Endothelial cell of umbilical vein (primary cell): ENCODE results near the gene KREMEN1.

Source experiments
- FOS ChIP-seq: IDR thresholded peaks from 2 replicates; pipeline ENCODE4 v1.6.1; 2011; ENCODE audit warnings: mild to moderate bottlenecking, low read length, moderate library complexity, borderline replicate concordance; ENCODE audit not compliant: insufficient read depth
- GATA2 ChIP-seq: IDR thresholded peaks from 2 replicates; pipeline ENCODE4 v1.7.0; 2011; ENCODE audit warnings: low read depth, mild to moderate bottlenecking, moderate library complexity, mixed read lengths, low read length; ENCODE audit not compliant: insufficient read length, insufficient read depth
- JUN ChIP-seq: IDR thresholded peaks from 2 replicates; pipeline ENCODE4 v1.6.1; 2011; ENCODE audit warnings: borderline replicate concordance, low read depth; ENCODE audit not compliant: insufficient read length, insufficient read depth
- POLR2A ChIP-seq: IDR thresholded peaks from 2 replicates; pipeline ENCODE4 v1.6.1; 2012; ENCODE audit warnings: low read depth, mild to moderate bottlenecking, control low read depth, low read length
- POLR2AphosphoS5 ChIP-seq: IDR thresholded peaks from 2 replicates; pipeline ENCODE4 v1.6.1; 2012; ENCODE audit warnings: low read depth, mild to moderate bottlenecking, control low read depth, low read length, moderate library complexity; ENCODE audit not compliant: insufficient read depth
- TF ChIP-seq, protein P1 (sequence below), 2 donors: IDR thresholded peaks; 1 replicate in 1 of 2; 2 replicates in 1 of 2; pipeline ENCODE4 v1.5.1; 2011; ENCODE audit warnings: low read length in 2 of 2, mild to moderate bottlenecking in 2 of 2, moderate library complexity in 2 of 2, control low read depth in 1 of 2, inconsistent platforms in 1 of 2, low read depth in 1 of 2; ENCODE audit not compliant: insufficient read depth in 1 of 2; ENCODE audit errors: extremely low read depth in 1 of 2
- TF ChIP-seq, protein P2 (sequence below): IDR thresholded peaks from 2 replicates; pipeline ENCODE4 v1.6.1; 2011; ENCODE audit not compliant: insufficient read depth, insufficient read length

DNA sequence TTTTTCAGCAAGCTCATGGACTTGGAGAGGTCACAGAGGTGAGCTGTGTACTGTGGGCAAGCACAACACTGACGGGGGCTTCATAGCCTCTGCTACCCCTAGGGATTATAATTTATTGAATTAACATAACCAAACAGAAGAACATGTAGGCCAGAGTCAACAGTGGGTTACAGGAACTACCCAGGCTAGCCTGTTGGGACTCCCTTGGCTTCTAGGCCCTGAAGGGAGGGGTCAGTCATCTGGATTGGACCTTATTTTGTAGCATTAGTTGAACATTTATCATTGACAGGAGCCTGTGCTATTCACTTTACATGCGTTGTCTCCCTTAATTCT lies 56.9 kb downstream of the KREMEN1 start:
- TF ChIP-seq, protein P1, sequence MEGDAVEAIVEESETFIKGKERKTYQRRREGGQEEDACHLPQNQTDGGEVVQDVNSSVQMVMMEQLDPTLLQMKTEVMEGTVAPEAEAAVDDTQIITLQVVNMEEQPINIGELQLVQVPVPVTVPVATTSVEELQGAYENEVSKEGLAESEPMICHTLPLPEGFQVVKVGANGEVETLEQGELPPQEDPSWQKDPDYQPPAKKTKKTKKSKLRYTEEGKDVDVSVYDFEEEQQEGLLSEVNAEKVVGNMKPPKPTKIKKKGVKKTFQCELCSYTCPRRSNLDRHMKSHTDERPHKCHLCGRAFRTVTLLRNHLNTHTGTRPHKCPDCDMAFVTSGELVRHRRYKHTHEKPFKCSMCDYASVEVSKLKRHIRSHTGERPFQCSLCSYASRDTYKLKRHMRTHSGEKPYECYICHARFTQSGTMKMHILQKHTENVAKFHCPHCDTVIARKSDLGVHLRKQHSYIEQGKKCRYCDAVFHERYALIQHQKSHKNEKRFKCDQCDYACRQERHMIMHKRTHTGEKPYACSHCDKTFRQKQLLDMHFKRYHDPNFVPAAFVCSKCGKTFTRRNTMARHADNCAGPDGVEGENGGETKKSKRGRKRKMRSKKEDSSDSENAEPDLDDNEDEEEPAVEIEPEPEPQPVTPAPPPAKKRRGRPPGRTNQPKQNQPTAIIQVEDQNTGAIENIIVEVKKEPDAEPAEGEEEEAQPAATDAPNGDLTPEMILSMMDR (IDR thresholded peaks at IDR 0.05; ENCODE audit: extremely low read depth in 1 of 2, insufficient read depth in 1 of 2, low read depth in 1 of 2, low read length in 2 of 2) = no peak
- TF ChIP-seq JUN (no peak), POLR2A (no peak), GATA2 (no peak), FOS (no peak), POLR2AphosphoS5 (no peak)
- TF ChIP-seq, protein P2, sequence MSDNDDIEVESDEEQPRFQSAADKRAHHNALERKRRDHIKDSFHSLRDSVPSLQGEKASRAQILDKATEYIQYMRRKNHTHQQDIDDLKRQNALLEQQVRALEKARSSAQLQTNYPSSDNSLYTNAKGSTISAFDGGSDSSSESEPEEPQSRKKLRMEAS = no peak
